ENCODE data around the gene ZNF286A.
"Not testable (repeated sequence)": the region's sequence is repeated elsewhere in the genome, so short reads cannot be mapped to it uniquely, and the experiment has no call there.

Gene ZNF286A

DNA sequence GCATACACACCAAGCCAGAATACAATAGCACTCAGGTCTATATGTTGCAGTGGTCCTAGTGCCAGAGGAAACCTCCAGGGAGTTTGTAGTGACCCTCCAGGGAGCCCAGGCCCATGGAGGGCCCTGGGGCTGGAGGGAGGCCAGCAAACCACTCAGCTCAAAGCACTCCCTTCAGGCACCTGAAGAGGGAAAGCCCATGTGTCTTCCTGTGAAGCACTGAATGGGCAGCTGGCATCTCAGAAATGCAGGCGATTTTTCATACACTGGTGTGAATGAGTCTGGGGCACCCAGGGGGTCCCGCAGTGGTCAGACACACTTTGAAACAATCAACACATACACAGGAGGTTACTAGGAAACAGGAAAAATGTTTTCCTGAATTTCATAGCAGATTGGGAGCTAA, 45.3 kb downstream of the ZNF286A start:
- FAIRE-seq (no peak), DNase-seq (ENCODE audit: insufficient read length, low spot score) (no peak)

GRCh38 chr17:15749403-15749802, 49.9 kb downstream of the ZNF286A start:
- DNase-seq (ENCODE audit: insufficient read length, low spot score); FAIRE-seq: not testable (repeated sequence)

DNA sequence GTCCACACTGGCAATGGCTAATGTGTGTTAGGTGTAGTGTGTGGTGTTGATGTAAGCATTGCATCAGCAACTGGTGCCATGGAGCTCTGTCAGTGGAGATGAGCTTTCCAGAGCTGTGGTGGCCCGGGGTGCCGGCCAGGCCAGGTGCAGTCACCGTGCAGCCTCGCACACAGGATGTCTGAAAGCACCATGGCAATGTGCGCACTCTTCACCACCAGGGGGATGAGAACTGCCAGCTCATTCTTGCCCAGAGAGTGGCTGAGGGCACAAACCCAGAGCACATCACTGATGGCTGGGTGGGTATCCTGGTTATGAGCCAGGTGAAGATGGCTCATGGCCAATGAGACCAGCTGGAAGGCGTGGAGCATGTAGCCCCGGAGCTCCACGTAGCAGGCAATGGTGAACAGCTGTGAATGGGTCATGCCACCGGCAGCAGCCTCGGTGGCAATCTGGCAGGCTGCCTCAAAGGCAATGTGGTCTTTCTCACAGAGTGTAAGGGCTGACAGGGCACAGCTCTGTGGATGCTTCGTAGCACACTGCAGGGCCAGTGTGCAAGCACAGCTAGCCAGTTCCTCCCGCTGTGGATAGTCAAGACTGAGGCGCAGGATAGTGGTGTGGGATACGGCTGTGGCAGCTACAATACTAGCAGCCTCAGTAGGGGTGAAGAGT, 69.4 kb downstream of the ZNF286A start:
- not testable (repeated sequence) for FAIRE-seq; DNase-seq (ENCODE audit: insufficient read length, low spot score)

Data from GM19239 (cell line).